ENCODE results near the gene PIP5K1C.

PIP5K1C gene, protein sequence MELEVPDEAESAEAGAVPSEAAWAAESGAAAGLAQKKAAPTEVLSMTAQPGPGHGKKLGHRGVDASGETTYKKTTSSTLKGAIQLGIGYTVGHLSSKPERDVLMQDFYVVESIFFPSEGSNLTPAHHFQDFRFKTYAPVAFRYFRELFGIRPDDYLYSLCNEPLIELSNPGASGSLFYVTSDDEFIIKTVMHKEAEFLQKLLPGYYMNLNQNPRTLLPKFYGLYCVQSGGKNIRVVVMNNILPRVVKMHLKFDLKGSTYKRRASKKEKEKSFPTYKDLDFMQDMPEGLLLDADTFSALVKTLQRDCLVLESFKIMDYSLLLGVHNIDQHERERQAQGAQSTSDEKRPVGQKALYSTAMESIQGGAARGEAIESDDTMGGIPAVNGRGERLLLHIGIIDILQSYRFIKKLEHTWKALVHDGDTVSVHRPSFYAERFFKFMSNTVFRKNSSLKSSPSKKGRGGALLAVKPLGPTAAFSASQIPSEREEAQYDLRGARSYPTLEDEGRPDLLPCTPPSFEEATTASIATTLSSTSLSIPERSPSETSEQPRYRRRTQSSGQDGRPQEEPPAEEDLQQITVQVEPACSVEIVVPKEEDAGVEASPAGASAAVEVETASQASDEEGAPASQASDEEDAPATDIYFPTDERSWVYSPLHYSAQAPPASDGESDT

GRCh38 chr19:3700242-3701032 is at the start of gene PIP5K1C:
PIP5K1C (minus strand) TSS chr19:3700468; CDS start chr19:3700390, 78 bp downstream.
- no peaks in the 10 kb centered on the region for H3K9me3 Mint-ChIP-seq (ENCODE audit: low read depth)
- H3K27ac Mint-ChIP-seq = peak within 1 kb of the TSS; percentile 28
- H3K4me3 Mint-ChIP-seq = peak within 1 kb of the TSS; percentile 88
- peaks cover 19% of the 10 kb centered on the region for H3K4me1 Mint-ChIP-seq (ENCODE audit: low read depth)
- no peaks in the 10 kb centered on the region for H3K36me3 Mint-ChIP-seq
- no peaks in the 10 kb centered on the region for H3K27me3 Mint-ChIP-seq

GRCh38 chr19:3748965-3749364 is 48.7 kb upstream of the PIP5K1C start:
- no peak overlapping the region for H3K4me3 Mint-ChIP-seq
- peaks cover 7% of the 10 kb centered on the region for H3K36me3 Mint-ChIP-seq
- H3K27me3 Mint-ChIP-seq = no peaks in the 10 kb centered on the region
- H3K27ac Mint-ChIP-seq = no peak overlapping the region
- H3K9me3 Mint-ChIP-seq (ENCODE audit: low read depth) = no peaks in the 10 kb centered on the region
- no peaks in the 10 kb centered on the region for H3K4me1 Mint-ChIP-seq (ENCODE audit: low read depth)

DNA sequence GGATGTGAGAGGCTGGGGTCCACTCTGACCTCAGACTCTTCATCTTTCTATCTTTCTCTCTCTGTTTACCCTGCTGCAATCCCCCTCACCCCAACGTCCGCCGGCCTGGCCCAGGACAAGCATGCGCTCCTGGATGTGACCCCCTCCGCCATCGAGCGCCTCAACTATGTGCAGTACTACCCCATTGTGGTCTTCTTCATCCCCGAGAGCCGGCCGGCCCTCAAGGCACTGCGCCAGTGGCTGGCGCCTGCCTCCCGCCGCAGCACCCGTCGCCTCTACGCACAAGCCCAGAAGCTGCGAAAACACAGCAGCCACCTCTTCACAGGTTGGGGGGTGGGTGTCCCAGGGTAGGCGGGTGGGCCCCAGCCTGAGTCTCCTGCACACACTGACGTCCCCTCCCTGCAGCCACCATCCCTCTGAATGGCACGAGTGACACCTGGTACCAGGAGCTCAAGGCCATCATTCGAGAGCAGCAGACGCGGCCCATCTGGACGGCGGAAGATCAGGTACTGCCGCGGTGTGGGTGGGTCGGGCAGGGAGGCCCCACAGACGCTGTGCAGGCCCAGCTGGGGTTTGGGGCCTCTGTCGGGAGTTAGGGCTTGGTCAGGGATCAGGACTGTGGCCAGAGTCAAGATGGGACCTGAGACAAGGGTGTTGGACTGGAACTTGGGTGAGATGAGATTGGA is 46.2 kb upstream of the PIP5K1C start:
- H3K4me3 Mint-ChIP-seq = no peak overlapping the region
- no peaks in the 10 kb centered on the region for H3K9me3 Mint-ChIP-seq (ENCODE audit: low read depth)
- no peaks in the 10 kb centered on the region for H3K27me3 Mint-ChIP-seq
- no peaks in the 10 kb centered on the region for H3K4me1 Mint-ChIP-seq (ENCODE audit: low read depth)
- H3K27ac Mint-ChIP-seq = no peak overlapping the region
- H3K36me3 Mint-ChIP-seq = peaks cover 7% of the 10 kb centered on the region

DNA sequence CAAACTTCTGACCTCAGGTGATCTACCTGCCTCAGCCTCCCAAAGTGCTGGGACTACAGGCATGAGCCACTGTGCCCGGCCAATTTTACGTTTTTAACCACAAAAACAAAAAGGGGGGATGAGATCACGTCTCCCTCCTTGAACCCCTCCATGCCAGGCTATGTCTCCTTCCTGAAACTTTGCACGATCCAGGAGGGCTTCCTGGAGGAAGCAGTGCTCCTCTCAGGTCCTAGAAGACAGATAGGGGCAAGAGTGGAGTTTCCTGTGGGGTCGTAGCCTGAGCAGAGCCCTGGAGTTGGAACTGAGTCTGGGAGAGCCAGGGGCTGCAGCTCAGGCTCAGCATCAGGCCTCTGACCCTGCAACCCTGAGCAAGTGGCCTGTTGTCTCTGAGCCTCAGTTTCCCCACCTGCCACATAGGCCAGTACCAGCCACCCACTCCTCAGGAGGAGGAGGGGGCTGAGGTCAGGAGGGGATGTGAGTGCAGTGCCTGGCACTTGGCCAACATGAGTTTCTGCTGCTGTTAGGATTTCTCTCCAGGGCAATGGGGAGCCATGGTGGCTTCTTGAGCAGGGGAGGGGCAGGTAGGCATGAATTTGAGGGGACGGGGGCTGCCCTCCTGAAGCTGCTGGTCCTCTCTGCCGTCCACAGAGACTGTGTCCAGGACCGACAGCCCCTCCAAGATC is 45.2 kb upstream of the PIP5K1C start:
- H3K4me3 Mint-ChIP-seq = no peak overlapping the region
- no peaks in the 10 kb centered on the region for H3K9me3 Mint-ChIP-seq (ENCODE audit: low read depth)
- H3K4me1 Mint-ChIP-seq (ENCODE audit: low read depth) = no peaks in the 10 kb centered on the region
- no peak overlapping the region for H3K27ac Mint-ChIP-seq
- H3K36me3 Mint-ChIP-seq = peaks cover 5% of the 10 kb centered on the region
- H3K27me3 Mint-ChIP-seq = no peaks in the 10 kb centered on the region

GRCh38 chr19:3743486-3743885 is 43.2 kb upstream of the PIP5K1C start:
- Mint-ChIP-seq H3K27me3 (no peaks in the 10 kb centered on the region), H3K27ac (no peak overlapping the region), H3K4me1 (ENCODE audit: low read depth) (peaks cover 9% of the 10 kb centered on the region), H3K36me3 (no peaks in the 10 kb centered on the region), H3K4me3 (no peak overlapping the region), H3K9me3 (ENCODE audit: low read depth) (no peaks in the 10 kb centered on the region)

DNA sequence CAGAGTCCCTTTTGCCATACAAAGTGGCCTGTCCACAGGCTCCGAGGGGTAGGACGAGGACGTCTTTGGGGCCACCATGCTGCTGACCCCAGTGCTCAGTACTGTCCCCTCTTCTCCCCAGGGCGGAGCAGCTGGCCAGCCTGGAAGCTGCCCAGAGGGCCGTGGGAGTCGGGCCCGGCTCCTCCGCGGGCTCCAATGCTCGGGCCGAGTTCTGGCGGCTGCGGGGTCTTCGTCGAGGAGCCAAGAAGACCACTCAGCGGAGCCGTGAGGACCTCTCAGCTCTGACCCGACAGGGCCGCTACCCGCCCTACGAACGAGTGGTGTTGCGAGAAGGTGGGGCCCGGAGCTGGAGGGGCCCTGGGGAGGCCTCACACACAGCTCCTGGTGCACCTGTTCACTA is 40.2 kb upstream of the PIP5K1C start:
- no peaks in the 10 kb centered on the region for H3K27me3 Mint-ChIP-seq
- H3K36me3 Mint-ChIP-seq = peaks cover 7% of the 10 kb centered on the region
- H3K4me1 Mint-ChIP-seq (ENCODE audit: low read depth) = peaks cover 11% of the 10 kb centered on the region
- no peaks in the 10 kb centered on the region for H3K9me3 Mint-ChIP-seq (ENCODE audit: low read depth)
- no peak overlapping the region for H3K4me3 Mint-ChIP-seq
- H3K27ac Mint-ChIP-seq = no peak overlapping the region

- H3K4me3 Mint-ChIP-seq = no peak overlapping the region
- peaks cover 7% of the 10 kb centered on the region for H3K36me3 Mint-ChIP-seq
- no peak overlapping the region for H3K27ac Mint-ChIP-seq
- peaks cover 11% of the 10 kb centered on the region for H3K4me1 Mint-ChIP-seq (ENCODE audit: low read depth)
- no peaks in the 10 kb centered on the region for H3K27me3 Mint-ChIP-seq
- no peaks in the 10 kb centered on the region for H3K9me3 Mint-ChIP-seq (ENCODE audit: low read depth)
Observed at GRCh38 chr19:3738477-3739220, 38.4 kb upstream of the PIP5K1C start.

- no peak overlapping the region for H3K4me3 Mint-ChIP-seq
- H3K9me3 Mint-ChIP-seq (ENCODE audit: low read depth) = no peaks in the 10 kb centered on the region
- no peaks in the 10 kb centered on the region for H3K27me3 Mint-ChIP-seq
- peak overlapping the region; percentile 16 for H3K27ac Mint-ChIP-seq
- peaks cover 7% of the 10 kb centered on the region for H3K36me3 Mint-ChIP-seq
- H3K4me1 Mint-ChIP-seq (ENCODE audit: low read depth) = peaks cover 11% of the 10 kb centered on the region
Observed at GRCh38 chr19:3737487-3738205, 37.4 kb upstream of the PIP5K1C start.

GRCh38 chr19:3736106-3736724 is 35.9 kb upstream of the PIP5K1C start:
- H3K27ac Mint-ChIP-seq = no peak overlapping the region
- H3K4me1 Mint-ChIP-seq (ENCODE audit: low read depth) = peaks cover 11% of the 10 kb centered on the region
- H3K9me3 Mint-ChIP-seq (ENCODE audit: low read depth) = no peaks in the 10 kb centered on the region
- no peaks in the 10 kb centered on the region for H3K27me3 Mint-ChIP-seq
- peaks cover 7% of the 10 kb centered on the region for H3K36me3 Mint-ChIP-seq
- no peak overlapping the region for H3K4me3 Mint-ChIP-seq

DNA sequence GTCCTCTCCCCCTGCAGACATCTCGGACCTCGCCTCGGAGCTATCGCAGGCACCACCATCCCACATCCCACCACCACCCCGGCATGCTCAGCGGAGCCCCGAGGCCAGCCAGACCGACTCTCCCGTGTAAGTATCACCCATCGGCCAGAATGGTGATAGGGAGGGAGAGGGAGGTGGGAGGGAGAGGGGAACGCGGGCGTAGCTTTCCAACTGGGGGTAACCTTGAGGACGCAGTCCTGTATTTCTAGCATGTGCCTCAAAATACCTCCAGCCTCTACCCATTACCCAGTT is 34.0 kb upstream of the PIP5K1C start:
- no peaks in the 10 kb centered on the region for H3K27me3 Mint-ChIP-seq
- H3K4me1 Mint-ChIP-seq (ENCODE audit: low read depth) = peaks cover 5% of the 10 kb centered on the region
- H3K9me3 Mint-ChIP-seq (ENCODE audit: low read depth) = no peaks in the 10 kb centered on the region
- H3K27ac Mint-ChIP-seq = no peak overlapping the region
- H3K4me3 Mint-ChIP-seq = no peak overlapping the region
- peaks cover 7% of the 10 kb centered on the region for H3K36me3 Mint-ChIP-seq

- Mint-ChIP-seq H3K4me1 (ENCODE audit: low read depth) (peaks cover 3% of the 10 kb centered on the region), H3K4me3 (no peak overlapping the region), H3K9me3 (ENCODE audit: low read depth) (no peaks in the 10 kb centered on the region), H3K27ac (no peak overlapping the region), H3K27me3 (no peaks in the 10 kb centered on the region), H3K36me3 (peaks cover 7% of the 10 kb centered on the region)
Observed at GRCh38 chr19:3733549-3734309, 33.5 kb upstream of the PIP5K1C start.

- no peaks in the 10 kb centered on the region for H3K4me1 Mint-ChIP-seq (ENCODE audit: low read depth)
- no peaks in the 10 kb centered on the region for H3K27me3 Mint-ChIP-seq
- no peak overlapping the region for H3K27ac Mint-ChIP-seq
- H3K36me3 Mint-ChIP-seq = peaks cover 3% of the 10 kb centered on the region
- no peak overlapping the region for H3K4me3 Mint-ChIP-seq
- no peaks in the 10 kb centered on the region for H3K9me3 Mint-ChIP-seq (ENCODE audit: low read depth)
Observed at GRCh38 chr19:3732108-3732507, 31.8 kb upstream of the PIP5K1C start.
